Keratinocyte (primary cell): ENCODE data around the gene RAMACL. TPM values are rescaled to one million over a fixed set of nuclear protein-coding genes. Genes with fewer than 3 reads are reported as not detected.
A peak's percentile ranks its signal among the peaks of the same experiment; 100 is the strongest.

ENCODE experiments used
- DNase-seq: peaks from one replicate; pipeline ENCODE4 v3.0.0-alpha.2; 2011; ENCODE audit warnings: low read depth, missing footprints, low spot score
- FAIRE-seq: peaks from 2 replicates; lab custom pipeline; 2011; peaks lifted over from hg19 to GRCh38; lab: Jason Lieb, UNC
- H2AFZ ChIP-seq: 2 replicates; pipeline ENCODE4 v1.6.0; 2012; ENCODE audit warnings: low read length, control low read depth, inconsistent platforms; ENCODE audit not compliant: control insufficient read depth
- H3K27ac ChIP-seq: 2 replicates; pipeline ENCODE4 v1.5.1; 2011; ENCODE audit warnings: low read length; ENCODE audit not compliant: control insufficient read depth, insufficient read depth
- H3K27me3 ChIP-seq: 3 replicates; pipeline ENCODE4 v1.6.0; 2011; ENCODE audit warnings: low read length; ENCODE audit not compliant: control insufficient read depth, insufficient read depth; ENCODE audit errors: extremely low read depth
- H3K36me3 ChIP-seq, 2 experiments: 2 replicates in 1 of 2; 3 replicates in 1 of 2; pipeline ENCODE4 v1.5.1; 2011; ENCODE audit warnings: low read length in 2 of 2, mild to moderate bottlenecking in 1 of 2; ENCODE audit not compliant: control insufficient read depth in 2 of 2, insufficient read depth in 2 of 2; ENCODE audit errors: extremely low read depth in 1 of 2
- H3K4me1 ChIP-seq: 3 replicates; pipeline ENCODE4 v1.5.1; 2011; ENCODE audit warnings: low read length; ENCODE audit not compliant: control insufficient read depth, insufficient read depth; ENCODE audit errors: extremely low read depth
- H3K4me2 ChIP-seq: 3 replicates; pipeline ENCODE4 v1.6.0; 2011; ENCODE audit warnings: low read depth, low read length; ENCODE audit not compliant: control insufficient read depth, insufficient read depth; ENCODE audit errors: extremely low read depth
- H3K4me3 ChIP-seq, 3 experiments: fragments of 200-600 bp in 1 of 3; sonication (generic) in 1 of 3; 2 replicates in 2 of 3; 3 replicates in 1 of 3; pipeline ENCODE4 v1.5.1; 2011 to 2016; ENCODE audit warnings: low read length in 3 of 3, mild to moderate bottlenecking in 3 of 3, control low read depth in 2 of 3, inconsistent platforms in 1 of 3, low read depth in 1 of 3, mixed read lengths in 1 of 3, mixed run types in 1 of 3, moderate library complexity in 1 of 3; ENCODE audit not compliant: control insufficient read depth in 2 of 3, insufficient read depth in 2 of 3; ENCODE audit errors: extremely low read depth in 1 of 3
- H3K79me2 ChIP-seq: 2 replicates; pipeline ENCODE4 v1.6.0; 2012; ENCODE audit warnings: low read length; ENCODE audit not compliant: control insufficient read depth, insufficient read depth
- H3K9ac ChIP-seq: 3 replicates; pipeline ENCODE4 v1.6.0; 2011; ENCODE audit warnings: low read length; ENCODE audit not compliant: control insufficient read depth, insufficient read depth; ENCODE audit errors: extremely low read depth
- H3K9me1 ChIP-seq: 3 replicates; pipeline ENCODE4 v1.6.0; 2011; ENCODE audit warnings: low read length; ENCODE audit not compliant: control insufficient read depth, insufficient read depth; ENCODE audit errors: extremely low read depth
- H3K9me3 ChIP-seq: 2 replicates; pipeline ENCODE4 v1.5.1; 2012; ENCODE audit warnings: low read depth, low read length; ENCODE audit not compliant: control insufficient read depth
- H4K20me1 ChIP-seq: 3 replicates; pipeline ENCODE4 v1.6.0; 2011; ENCODE audit warnings: low read length; ENCODE audit not compliant: control insufficient read depth, insufficient read depth; ENCODE audit errors: extremely low read depth
- CTCF ChIP-seq, 3 experiments: IDR thresholded peaks in 1 of 3; conservative IDR thresholded peaks in 1 of 3; optimal IDR thresholded peaks in 1 of 3; 2 replicates in 2 of 3; 3 replicates in 1 of 3; pipeline versions ENCODE3 to v1.5.1; 2011; ENCODE audit warnings: low read length in 3 of 3, mild to moderate bottlenecking in 3 of 3, moderate library complexity in 2 of 3, control low read depth in 1 of 3, inconsistent platforms in 1 of 3; ENCODE audit not compliant: insufficient read depth in 2 of 3; ENCODE audit errors: extremely low read depth in 1 of 3
- EZH2 ChIP-seq: IDR thresholded peaks from one replicate; pipeline ENCODE4 v1.6.1; 2012; ENCODE audit warnings: inconsistent platforms, mild to moderate bottlenecking, low read length, moderate library complexity
- dilution Hi-C: fragments of 300-500 bp; cut with MboI; formaldehyde crosslinking; loops from one replicate; pipeline ENCODE4 v1.7.0; 2020; ENCODE audit warnings: low sequenced_read_pairs; ENCODE audit not compliant: extremely low pct_ligation_motif_present
- polyA plus RNA-seq, 5 experiments: library from polyadenylated mRNA; depleted of rRNA in 3 of 5; stranded (reverse) in 3 of 5; stranded (forward) in 1 of 5; unstranded in 1 of 5; fragments of >200 nt; gene quantifications; 1 replicate in 1 of 5; 2 replicates in 3 of 5; 3 replicates in 1 of 5; pipeline versions ENCODE4 v1.2.1 to v1.2.3, GENCODE V29; 2011 to 2012; ENCODE audit warnings: missing spikeins in 2 of 5, low read depth in 1 of 5, low replicate concordance in 1 of 5

RAMACL gene
- polyA plus RNA-seq, 1 donor (not counting 4 experiments of a cell fraction or from before 2014, with no cell fraction given): 5.3 TPM

GRCh38 chr6:166600931-166601330 lies 14.5 kb upstream of the RAMACL start:
- FAIRE-seq (no peak), DNase-seq (no peak)
- H3K27me3 ChIP-seq: peaks cover 3% of the 10 kb centered on the region
- dilution Hi-C loops: no loop called here
- peaks cover 2% of the 10 kb centered on the region for H3K79me2 ChIP-seq
- H4K20me1 ChIP-seq: peaks cover 4% of the 10 kb centered on the region
- no peaks in the 10 kb centered on the region for H3K9me3 ChIP-seq
- no peaks in the 10 kb centered on the region for H3K4me1 ChIP-seq
- H3K9ac ChIP-seq: no peak overlapping the region
- no peak overlapping the region for H3K4me2 ChIP-seq
- no peak overlapping the region for H2AFZ ChIP-seq
- H3K9me1 ChIP-seq: no peaks in the 10 kb centered on the region
- H3K27ac ChIP-seq: no peak overlapping the region
- TF ChIP-seq CTCF (optimal IDR thresholded peaks at IDR 0.05 in 1 of 3, IDR thresholded peaks at IDR 0.05 in 1 of 3, conservative IDR thresholded peaks at IDR 0.05 in 1 of 3; ENCODE audit: extremely low read depth in 1 of 3, insufficient read depth in 2 of 3, low read length in 3 of 3): no peak
- TF ChIP-seq EZH2: no peak
- H3K36me3 ChIP-seq: peaks cover 0 to 3% of the 10 kb centered on the region in 2 experiments
- H3K4me3 ChIP-seq: no peak overlapping the region

- Histone ChIP-seq H3K27ac (no peak overlapping the region), H3K79me2 (peaks cover 2% of the 10 kb centered on the region), H3K27me3 (peaks cover 3% of the 10 kb centered on the region), H3K9ac (no peak overlapping the region), H3K4me3 (no peak overlapping the region), H3K36me3 (peaks cover 0 to 3% of the 10 kb centered on the region in 2 experiments), H2AFZ (no peak overlapping the region), H4K20me1 (peaks cover 4% of the 10 kb centered on the region), H3K9me3 (no peaks in the 10 kb centered on the region), H3K4me1 (no peaks in the 10 kb centered on the region), H3K4me2 (no peak overlapping the region), H3K9me1 (no peaks in the 10 kb centered on the region)
- no peak for DNase-seq
- dilution Hi-C loops: no loop called here
- no peak for TF ChIP-seq CTCF (optimal IDR thresholded peaks at IDR 0.05 in 1 of 3, IDR thresholded peaks at IDR 0.05 in 1 of 3, conservative IDR thresholded peaks at IDR 0.05 in 1 of 3; ENCODE audit: extremely low read depth in 1 of 3, insufficient read depth in 2 of 3, low read length in 3 of 3)
- TF ChIP-seq EZH2: no peak
- FAIRE-seq: peak; percentile 5
These were observed 12.7 kb upstream of the RAMACL start for GRCh38 chr6:166599205-166599604.
